Endothelial cell of umbilical vein (primary cell): ENCODE data around the gene G6PC2. TPM values are rescaled to one million over a fixed set of nuclear protein-coding genes. Genes with fewer than 3 reads are reported as not detected.

ENCODE experiments used
- BruUV-seq: library from RNA; stranded (reverse); fragments of 400-500 nt; replicated peaks from 2 replicates; lab custom pipeline; 2021; lab: Mats Ljungman, UMichigan
- CTCF ChIA-PET: fragments of 300-600, 350-600 bp; sonication (Branson Sonifier 250); formaldehyde crosslinking; loops from one replicate; lab custom pipeline; 2021; ENCODE audit warnings: antibody characterized with exemption, inconsistent platforms; lab: Charles Lee
- POLR2A ChIA-PET: fragments of 300-600, 350-600 bp; sonication (Branson Sonifier 250); formaldehyde crosslinking; loops from one replicate; lab custom pipeline; 2021; ENCODE audit warnings: antibody characterized with exemption, inconsistent platforms; lab: Charles Lee
- DNase-seq: peaks from one replicate; pipeline ENCODE4 v3.0.0-alpha.2; 2011; ENCODE audit warnings: low read depth, low spot score
- FAIRE-seq: peaks from 2 replicates; lab custom pipeline; 2011; peaks lifted over from hg19 to GRCh38; lab: Jason Lieb, UNC
- H2AFZ ChIP-seq: 2 replicates; pipeline ENCODE4 v1.6.0; 2012; ENCODE audit warnings: low read depth, low read length, control low read depth, inconsistent platforms
- H3K27ac ChIP-seq: 2 replicates; pipeline ENCODE4 v1.5.1; 2011; ENCODE audit warnings: low read depth, mild to moderate bottlenecking, control low read depth, low read length, moderate library complexity; ENCODE audit not compliant: insufficient read depth
- H3K27me3 ChIP-seq, 2 experiments: 2 replicates each; pipeline versions ENCODE4 v1.6.0 to v1.6.1; 2011; ENCODE audit warnings: low read length in 2 of 2, mixed read lengths in 1 of 2; ENCODE audit not compliant: control insufficient read depth in 2 of 2, insufficient read depth in 2 of 2
- H3K36me3 ChIP-seq, 2 experiments: 2 replicates in 1 of 2; 3 replicates in 1 of 2; pipeline ENCODE4 v1.5.1; 2011; ENCODE audit warnings: low read length in 2 of 2, mild to moderate bottlenecking in 1 of 2, moderate library complexity in 1 of 2; ENCODE audit not compliant: control insufficient read depth in 2 of 2, insufficient read depth in 2 of 2; ENCODE audit errors: extremely low read depth in 1 of 2
- H3K4me1 ChIP-seq: 3 replicates; pipeline ENCODE4 v1.5.1; 2011; ENCODE audit warnings: mild to moderate bottlenecking, low read length; ENCODE audit not compliant: control insufficient read depth, insufficient read depth; ENCODE audit errors: extremely low read depth
- H3K4me2 ChIP-seq: 2 replicates; pipeline ENCODE4 v1.6.1; 2011; ENCODE audit warnings: low read length, control low read depth, mixed read lengths; ENCODE audit not compliant: insufficient read depth
- H3K4me3 ChIP-seq, 3 experiments: fragments of 200-600 bp in 1 of 3; sonication (generic), shearing (Covaris generic) in 1 of 3; replicated peaks in 1 of 3; 2 replicates each; pipeline ENCODE4 v1.5.1; 2011 to 2016; ENCODE audit warnings: control low read depth in 3 of 3, low read length in 3 of 3, mild to moderate bottlenecking in 2 of 3, inconsistent platforms in 1 of 3, low read depth in 1 of 3, moderate library complexity in 1 of 3; ENCODE audit not compliant: insufficient read depth in 1 of 3
- H3K79me2 ChIP-seq: 2 replicates; pipeline ENCODE4 v1.6.0; 2012; ENCODE audit warnings: low read length, inconsistent platforms; ENCODE audit not compliant: control insufficient read depth, insufficient read depth
- H3K9ac ChIP-seq: replicated peaks from 2 replicates; pipeline ENCODE3; 2011; ENCODE audit warnings: low read length, control low read depth; ENCODE audit not compliant: insufficient read depth; ENCODE audit errors: extremely low read depth
- H3K9me1 ChIP-seq: replicated peaks from 3 replicates; pipeline ENCODE4 v1.6.0; 2011; ENCODE audit warnings: mild to moderate bottlenecking, low read length; ENCODE audit not compliant: control insufficient read depth, insufficient read depth; ENCODE audit errors: extremely low read depth
- H3K9me3 ChIP-seq: replicated peaks from 2 replicates; pipeline ENCODE4 v1.5.1; 2012; ENCODE audit warnings: low read length, inconsistent platforms; ENCODE audit not compliant: control insufficient read depth, insufficient read depth
- H4K20me1 ChIP-seq: replicated peaks from 2 replicates; pipeline ENCODE3; 2011; ENCODE audit warnings: mild to moderate bottlenecking, low read length; ENCODE audit not compliant: control insufficient read depth, insufficient read depth; ENCODE audit errors: extremely low read depth
- CTCF ChIP-seq, 2 donors: IDR thresholded peaks; 1 replicate in 1 of 2; 2 replicates in 1 of 2; pipeline ENCODE4 v1.5.1; 2011; ENCODE audit warnings: low read length in 2 of 2, mild to moderate bottlenecking in 2 of 2, moderate library complexity in 2 of 2, control low read depth in 1 of 2, inconsistent platforms in 1 of 2, low read depth in 1 of 2; ENCODE audit not compliant: insufficient read depth in 1 of 2; ENCODE audit errors: extremely low read depth in 1 of 2
- EZH2 ChIP-seq: IDR thresholded peaks from 2 replicates; pipeline ENCODE4 v1.6.1; 2012; ENCODE audit warnings: borderline replicate concordance, low read depth, mild to moderate bottlenecking, moderate library complexity, low read length, inconsistent platforms; ENCODE audit not compliant: severe bottlenecking
- FOS ChIP-seq: IDR thresholded peaks from 2 replicates; pipeline ENCODE4 v1.6.1; 2011; ENCODE audit warnings: mild to moderate bottlenecking, low read length, moderate library complexity, borderline replicate concordance; ENCODE audit not compliant: insufficient read depth
- GATA2 ChIP-seq: IDR thresholded peaks from 2 replicates; pipeline ENCODE4 v1.7.0; 2011; ENCODE audit warnings: low read depth, mild to moderate bottlenecking, moderate library complexity, mixed read lengths, low read length; ENCODE audit not compliant: insufficient read length, insufficient read depth
- JUN ChIP-seq: IDR thresholded peaks from 2 replicates; pipeline ENCODE4 v1.6.1; 2011; ENCODE audit warnings: borderline replicate concordance, low read depth; ENCODE audit not compliant: insufficient read length, insufficient read depth
- MAX ChIP-seq: IDR thresholded peaks from 2 replicates; pipeline ENCODE4 v1.6.1; 2011; ENCODE audit not compliant: insufficient read depth, insufficient read length
- MYC ChIP-seq: IDR thresholded peaks from one replicate; pipeline ENCODE4 v1.6.1; 2011; ENCODE audit warnings: mild to moderate bottlenecking, low read depth, low read length
- POLR2A ChIP-seq: IDR thresholded peaks from 2 replicates; pipeline ENCODE4 v1.6.1; 2012; ENCODE audit warnings: low read depth, mild to moderate bottlenecking, control low read depth, low read length
- POLR2AphosphoS5 ChIP-seq: IDR thresholded peaks from 2 replicates; pipeline ENCODE4 v1.6.1; 2012; ENCODE audit warnings: low read depth, mild to moderate bottlenecking, control low read depth, low read length, moderate library complexity; ENCODE audit not compliant: insufficient read depth
- dilution Hi-C: fragments of 300-500 bp; cut with MboI; formaldehyde crosslinking; loops from one replicate; pipeline ENCODE4 v1.15.0; 2019; ENCODE audit warnings: low sequenced_read_pairs; ENCODE audit not compliant: extremely low pct_ligation_motif_present
- intact Hi-C: fragments of 100-400 bp; cut with micrococcal nuclease; formaldehyde crosslinking; loops from one replicate; pipeline ENCODE4 v1.10.0; 2022
- polyA plus RNA-seq, 4 experiments: library from polyadenylated mRNA; depleted of rRNA in 3 of 4; stranded (reverse) in 3 of 4; unstranded in 1 of 4; fragments of >200 nt; gene quantifications; 2 replicates each; pipeline versions ENCODE4 v1.2.1 to v1.2.3, GENCODE V29; 2011 to 2012; ENCODE audit warnings: missing spikeins in 1 of 4
- total RNA-seq: library from RNA; stranded (reverse); gene quantifications from 2 replicates; pipeline ENCODE4 v1.2.3, GENCODE V29; 2021

The G6PC2 gene
- total and polyA plus RNA-seq, 2 donors (not counting 3 experiments of a cell fraction or from before 2014, with no cell fraction given) = not detected

GRCh38 chr2:168895771-168896170 is 5.3 kb upstream of the G6PC2 start:
- Histone ChIP-seq H3K27ac (no peak overlapping the region), H3K4me1 (peaks cover 2% of the 10 kb centered on the region), H3K36me3 (no peaks in the 10 kb centered on the region), H3K27me3 (peaks cover 4 to 8% of the 10 kb centered on the region in 2 experiments), H3K4me3 (no peak overlapping the region), H3K9ac (no peak overlapping the region), H2AFZ (no peak overlapping the region), H3K4me2 (no peak overlapping the region), H3K79me2 (no peaks in the 10 kb centered on the region), H3K9me3 (no peaks in the 10 kb centered on the region), H4K20me1 (no peaks in the 10 kb centered on the region), H3K9me1 (no peaks in the 10 kb centered on the region)
- no TSS peak for BruUV-seq
- intact Hi-C loops (no loop called here), dilution Hi-C loops (no loop called here)
- no peak for DNase-seq
- no peak for TF ChIP-seq FOS
- ChIA-PET CTCF (no interaction called here), POLR2A (no interaction called here)
- FAIRE-seq = no peak

- ChIA-PET POLR2A (no interaction called here), CTCF (no interaction called here)
- DNase-seq = no peak
- Histone ChIP-seq H4K20me1 (no peaks in the 10 kb centered on the region), H3K79me2 (no peaks in the 10 kb centered on the region), H3K9me1 (no peaks in the 10 kb centered on the region), H3K36me3 (no peaks in the 10 kb centered on the region), H2AFZ (no peak overlapping the region), H3K27me3 (peaks cover 6 to 8% of the 10 kb centered on the region in 2 experiments), H3K27ac (no peak overlapping the region), H3K9me3 (no peaks in the 10 kb centered on the region), H3K4me3 (no peak overlapping the region), H3K9ac (no peak overlapping the region), H3K4me1 (no peaks in the 10 kb centered on the region), H3K4me2 (no peak overlapping the region)
- TF ChIP-seq CTCF (IDR thresholded peaks at IDR 0.05; ENCODE audit: extremely low read depth in 1 of 2, insufficient read depth in 1 of 2, low read depth in 1 of 2, low read length in 2 of 2) = no peak
- no peak for TF ChIP-seq JUN
- no peak for TF ChIP-seq POLR2A
- no peak for TF ChIP-seq FOS
- no peak for TF ChIP-seq GATA2
- TF ChIP-seq EZH2 = no peak
- TF ChIP-seq MAX = no peak
- TF ChIP-seq POLR2AphosphoS5 = no peak
- TF ChIP-seq MYC = no peak
- BruUV-seq = no TSS peak
- dilution Hi-C loops = no loop called here
- intact Hi-C loops = no loop called here
- no peak for FAIRE-seq
Observed at GRCh38 chr2:168896783-168897182, 4.3 kb upstream of the G6PC2 start.
